HG02759 (cell line): ENCODE measurements around the gene AUH.
"Not testable (repeated sequence)": the region's sequence is repeated elsewhere in the genome, so short reads cannot be mapped to it uniquely, and the experiment has no call there.

Experiments used
- ATAC-seq: cut with Tn5 transposase; IDR thresholded peaks from one replicate; pipeline ENCODE4 v1.9.1; 2021; ENCODE audit warnings: mild to moderate bottlenecking, moderate library complexity; ENCODE audit not compliant: unreplicated experiment

The AUH gene

DNA sequence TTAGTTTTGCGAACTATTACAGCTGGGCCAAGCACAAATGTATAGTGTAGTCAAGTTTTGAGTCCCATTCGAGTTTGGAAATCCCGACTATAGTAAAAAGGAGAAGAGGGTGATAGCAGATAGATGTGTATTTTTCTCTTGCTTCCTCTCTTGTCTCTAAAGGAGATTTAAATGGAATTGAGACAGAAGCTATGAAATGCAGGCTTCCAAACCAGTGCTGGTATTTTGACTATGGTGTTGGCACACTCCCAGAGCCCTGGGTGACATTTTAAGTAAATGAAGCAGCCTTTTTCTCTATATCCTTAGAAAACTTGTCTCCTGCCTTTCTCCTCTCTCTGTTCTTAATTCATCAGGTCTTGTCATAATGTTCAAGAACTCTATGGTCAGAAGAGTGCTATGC is 17.7 kb upstream of the AUH start:
- no peak for ATAC-seq

DNA sequence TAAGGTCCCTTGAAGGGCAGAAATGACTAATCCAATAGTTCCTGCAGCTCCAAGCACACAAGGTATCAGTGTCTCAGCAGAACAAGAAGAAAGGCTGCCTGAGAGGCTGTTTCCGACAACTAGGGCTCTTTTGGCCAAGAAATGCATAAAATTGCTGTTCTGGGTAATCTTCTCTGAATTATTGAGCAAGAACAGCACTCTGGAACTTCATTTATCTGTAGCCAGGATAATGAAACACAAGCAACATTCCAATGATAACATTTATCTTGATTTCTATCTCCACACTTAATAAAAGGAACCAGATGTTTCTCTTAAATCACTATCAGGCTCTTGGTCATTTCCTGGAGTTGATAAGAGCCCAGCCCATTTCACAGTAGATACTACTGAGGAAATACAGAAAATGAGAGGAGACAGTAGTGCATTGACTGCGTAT is 17.0 kb upstream of the AUH start:
- no peak for ATAC-seq

DNA sequence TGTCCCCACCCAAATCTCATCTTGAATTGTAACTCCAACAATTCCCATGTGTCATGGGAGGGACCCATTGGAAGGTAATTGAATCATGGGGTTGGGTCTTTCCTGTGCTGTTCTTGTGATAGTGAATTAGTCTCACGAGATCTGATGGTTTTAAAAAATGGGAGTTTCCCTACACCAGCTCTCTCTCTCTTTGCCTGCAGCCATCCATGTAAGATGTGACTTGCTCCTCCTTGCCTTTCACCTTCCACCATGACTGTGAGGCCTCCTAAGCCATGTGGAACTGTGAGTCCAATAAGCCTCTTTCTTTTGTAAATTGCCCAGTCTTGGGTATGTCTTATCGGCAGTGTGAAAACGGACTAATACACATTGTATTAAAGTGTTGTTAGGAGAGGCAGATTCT is 16.3 kb upstream of the AUH start:
- ATAC-seq: not testable (repeated sequence)

DNA sequence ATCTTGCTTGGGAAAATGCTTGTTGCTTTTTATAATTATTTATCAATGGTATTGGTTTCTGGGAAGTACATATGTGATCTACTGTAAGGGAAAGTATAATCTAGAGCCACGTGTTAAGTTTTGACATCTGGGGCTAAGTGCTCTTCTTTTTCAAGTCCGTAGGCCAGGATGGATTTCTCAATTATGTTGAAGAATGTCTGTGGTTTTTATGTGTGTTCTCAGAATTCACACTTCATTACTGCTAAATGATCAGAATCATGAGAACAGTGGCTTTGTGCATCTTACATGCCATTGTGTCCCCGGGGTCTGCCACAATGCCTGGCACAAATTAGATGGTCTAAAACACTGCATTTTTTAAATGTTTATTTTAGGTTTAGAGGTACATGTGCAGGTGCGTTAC is 14.5 kb upstream of the AUH start:
- ATAC-seq: no peak

DNA sequence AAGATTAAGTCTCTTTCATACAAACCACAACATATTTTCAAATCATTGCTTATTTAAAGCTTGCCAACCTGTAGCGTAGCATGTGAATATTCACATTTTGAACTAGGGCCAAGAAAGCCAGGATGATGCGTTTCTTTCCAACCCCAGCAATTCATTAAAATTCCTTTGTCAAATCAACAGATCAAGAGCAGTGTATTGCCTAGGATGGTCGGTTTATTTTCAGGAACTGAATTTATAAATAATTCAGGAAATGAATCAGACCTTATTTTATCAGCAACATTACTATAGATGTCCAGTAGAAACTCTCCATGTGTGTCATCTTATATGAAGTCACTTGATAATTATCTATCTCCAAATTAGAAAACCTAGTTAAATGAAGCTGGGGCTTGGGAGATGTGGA is 13.2 kb upstream of the AUH start:
- no peak for ATAC-seq

DNA sequence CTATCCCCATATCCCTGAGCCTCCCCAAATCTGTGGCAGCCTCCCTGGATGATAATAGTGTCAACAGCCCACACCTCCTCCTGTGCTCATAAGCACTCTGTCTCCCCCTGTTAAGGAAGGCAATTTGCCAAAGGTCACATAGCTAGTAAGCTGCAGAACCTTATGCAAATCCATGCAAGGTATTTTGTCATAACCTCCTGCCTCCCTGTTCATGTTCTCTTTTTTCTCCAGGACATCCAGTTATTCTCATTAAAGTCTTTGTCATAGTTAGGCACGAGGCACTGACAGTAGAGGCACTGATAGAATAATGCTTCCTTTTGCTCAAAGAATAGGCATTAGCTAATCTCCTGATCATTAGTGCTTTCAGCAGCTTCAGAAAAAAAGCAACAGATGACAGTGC is 10.2 kb upstream of the AUH start:
- no peak for ATAC-seq

DNA sequence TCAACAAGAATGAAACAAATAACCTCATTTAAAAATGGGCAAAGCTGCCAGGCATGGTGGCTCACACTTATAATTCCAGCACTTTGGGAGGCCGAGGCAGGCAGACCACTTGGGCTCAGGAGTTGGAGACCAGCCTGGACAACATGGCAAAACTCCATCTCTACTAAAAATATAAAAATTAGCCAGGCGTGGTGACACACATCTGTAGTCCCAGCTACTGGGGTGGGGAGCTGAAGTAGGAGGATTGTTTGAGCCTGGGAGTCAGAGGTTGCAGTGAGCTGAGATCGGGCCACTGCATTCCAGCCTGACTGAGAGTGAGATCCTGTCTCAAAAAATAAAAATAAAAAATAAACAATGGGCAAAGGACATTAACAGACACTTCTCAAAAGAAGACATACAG is 8.3 kb upstream of the AUH start:
- ATAC-seq: not testable (repeated sequence)

DNA sequence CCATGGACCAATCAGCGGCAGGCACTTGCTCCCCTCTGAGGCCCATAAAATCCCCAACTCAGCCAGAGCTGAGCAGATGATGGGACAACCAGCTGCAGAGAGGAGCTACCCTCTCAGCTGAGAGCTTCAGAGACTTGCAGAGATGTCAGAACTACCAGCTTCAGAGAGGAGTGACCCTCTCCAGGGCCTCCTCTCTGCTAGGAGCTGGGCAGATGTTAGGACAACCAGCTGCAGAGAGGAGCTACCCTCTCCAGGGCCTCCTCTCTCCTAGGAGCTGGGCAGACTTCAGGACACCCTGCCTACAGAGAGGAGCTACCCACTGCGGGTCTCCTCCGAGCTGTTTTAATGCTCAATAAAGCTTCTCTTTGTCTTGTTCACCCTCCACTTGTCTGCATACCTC is 3.0 kb upstream of the AUH start:
- ATAC-seq: no peak

DNA sequence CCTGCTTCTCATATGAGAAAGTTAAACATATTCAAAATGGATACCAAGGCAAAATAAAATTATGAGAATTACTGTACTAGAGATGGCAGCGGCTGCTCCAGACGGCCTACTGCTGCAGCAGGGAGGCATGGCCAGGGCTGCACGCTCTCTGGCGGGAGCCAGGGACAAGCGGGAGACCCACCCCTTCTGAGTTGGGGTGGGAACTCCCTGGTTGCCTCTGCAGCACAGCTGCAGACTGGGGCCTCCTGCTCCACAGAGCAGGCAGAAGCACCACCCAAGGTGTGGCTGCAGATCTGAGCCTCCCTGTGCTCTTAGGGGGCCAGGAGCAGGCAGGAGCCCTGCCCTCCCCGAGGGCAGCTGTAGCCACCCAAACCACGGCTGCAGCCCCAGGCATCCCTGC is 2.3 kb upstream of the AUH start:
- no peak for ATAC-seq

DNA sequence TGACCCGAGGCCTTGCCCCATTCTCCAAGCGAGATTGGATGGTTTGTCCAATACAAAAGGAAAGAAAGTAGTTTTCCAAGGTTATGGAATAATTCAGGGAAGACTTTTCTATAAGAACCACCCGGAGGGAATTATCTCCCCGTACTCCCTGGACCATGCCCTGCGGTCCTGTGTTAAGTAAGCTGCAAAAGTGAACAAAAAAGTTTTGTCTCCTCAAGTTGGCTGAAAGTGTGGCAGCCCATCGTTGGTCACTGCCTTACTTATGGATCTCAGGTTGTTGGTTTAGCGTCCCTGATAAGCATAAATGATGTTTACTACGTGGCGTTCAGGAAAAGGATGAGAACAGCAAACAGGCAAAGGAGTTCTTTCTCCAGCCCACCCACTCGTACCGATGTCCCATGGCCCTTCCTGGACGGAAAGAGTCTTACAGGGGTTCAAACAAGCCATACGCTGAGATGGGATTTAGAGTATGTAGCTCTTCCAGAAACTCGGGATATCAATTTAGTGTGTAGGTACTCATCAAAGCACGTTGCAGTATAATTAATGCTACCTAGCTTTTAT is 413 bp upstream of the AUH start:
- peak; percentile 18 for ATAC-seq

DNA sequence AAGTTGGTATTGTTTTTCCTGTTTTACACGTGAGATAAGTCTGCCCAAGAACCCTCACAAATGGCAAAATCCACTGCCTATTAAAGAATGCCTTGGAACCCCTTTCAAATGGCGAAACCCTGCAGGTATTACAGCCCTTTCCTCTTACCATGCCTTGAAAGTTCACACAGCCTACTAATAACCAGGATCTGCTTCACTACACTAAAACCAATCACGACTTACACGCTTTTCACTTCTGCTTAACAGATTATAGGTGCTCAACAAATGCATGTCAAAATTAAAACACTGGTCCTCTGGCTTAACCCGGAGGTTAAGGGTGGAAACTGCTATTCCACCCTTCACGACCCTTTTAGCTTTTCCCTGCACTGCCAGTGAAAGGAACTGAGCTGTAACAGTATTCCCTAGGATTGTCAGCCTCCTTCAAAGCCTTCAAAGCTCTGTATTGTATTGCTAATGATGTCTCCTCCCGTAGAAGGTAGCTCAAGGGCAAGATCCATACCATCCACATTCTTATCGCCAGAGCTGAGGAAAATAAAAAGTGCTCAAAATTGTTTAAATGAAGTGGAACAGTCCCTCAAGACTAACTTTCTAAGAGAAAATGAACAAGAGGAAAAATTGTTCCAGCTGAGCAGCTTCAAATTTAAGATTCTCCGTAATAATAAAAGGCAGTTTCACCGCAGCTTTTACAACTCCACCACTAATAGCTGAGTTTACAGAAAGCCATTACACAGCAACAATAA is 997 bp downstream of the AUH start:
- no peak for ATAC-seq

DNA sequence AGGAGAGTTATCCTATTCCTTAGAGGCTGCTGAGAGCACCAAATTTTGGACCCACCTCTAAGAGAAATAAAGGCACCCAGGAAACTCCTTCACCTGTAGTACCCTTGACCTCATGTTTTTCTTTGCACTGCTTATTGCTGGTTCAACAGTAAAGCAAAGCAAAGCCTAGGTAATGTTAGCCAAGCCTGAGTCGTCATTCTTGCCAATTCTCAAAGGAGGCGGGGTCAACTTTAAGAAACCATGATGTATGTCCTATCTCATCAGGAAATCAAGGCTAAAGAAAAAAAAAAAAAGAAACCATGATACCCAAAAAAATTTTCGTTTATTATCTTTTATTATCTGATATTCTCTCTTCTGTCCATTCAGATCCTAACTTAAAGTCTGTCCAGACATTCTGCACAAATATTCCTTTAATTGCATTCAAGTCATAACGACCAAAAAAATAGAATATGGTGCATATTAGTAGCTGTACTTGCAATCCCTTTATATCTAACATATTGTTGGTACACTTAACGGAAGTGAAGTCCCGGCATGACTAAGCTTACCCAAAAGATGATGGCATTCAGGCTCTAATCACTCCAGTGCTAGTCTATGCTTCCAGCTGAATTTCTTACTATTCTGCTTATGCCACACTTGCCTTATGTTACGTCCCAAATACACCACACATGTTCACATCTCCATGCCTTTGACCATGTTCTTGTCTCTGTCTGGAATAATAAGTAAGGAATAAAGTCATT is 1.8 kb downstream of the AUH start:
- ATAC-seq: no peak

DNA sequence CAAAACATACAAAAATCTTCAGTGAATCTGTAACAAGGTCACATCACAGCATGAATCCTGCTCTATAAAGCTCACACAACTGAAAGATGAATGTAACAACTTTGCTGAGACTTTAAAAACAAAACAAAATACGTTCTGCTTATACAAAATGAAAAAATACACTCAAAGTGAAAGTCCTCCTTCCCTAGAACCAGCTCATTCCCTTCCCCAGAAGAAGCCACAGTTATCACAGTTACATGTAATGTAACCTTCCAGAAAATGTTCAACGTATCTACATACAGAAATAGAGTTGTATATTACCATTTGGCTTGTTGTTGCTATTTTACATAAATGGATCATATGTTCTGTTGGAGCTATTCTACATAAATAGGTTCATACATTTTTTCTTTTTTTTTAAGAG is 2.6 kb downstream of the AUH start:
- ATAC-seq: no peak

DNA sequence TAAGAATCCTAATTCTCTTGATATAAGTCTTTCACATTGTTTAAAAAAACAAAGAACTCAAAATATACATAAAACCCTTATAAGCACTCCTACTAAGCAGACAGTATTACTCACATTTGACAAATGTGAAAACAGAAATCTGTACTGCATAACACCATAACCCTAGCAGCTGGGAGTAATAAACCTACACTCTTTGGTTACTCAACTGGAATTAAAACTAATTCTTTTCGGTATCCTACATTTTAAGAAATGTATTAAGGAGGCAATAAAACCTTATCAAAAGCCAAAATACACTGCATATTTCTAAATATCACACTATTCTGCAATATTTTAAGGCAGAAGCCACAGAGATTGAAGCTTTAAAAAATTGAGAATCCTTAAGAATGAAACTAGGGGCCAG is 6.8 kb downstream of the AUH start:
- ATAC-seq: no peak

DNA sequence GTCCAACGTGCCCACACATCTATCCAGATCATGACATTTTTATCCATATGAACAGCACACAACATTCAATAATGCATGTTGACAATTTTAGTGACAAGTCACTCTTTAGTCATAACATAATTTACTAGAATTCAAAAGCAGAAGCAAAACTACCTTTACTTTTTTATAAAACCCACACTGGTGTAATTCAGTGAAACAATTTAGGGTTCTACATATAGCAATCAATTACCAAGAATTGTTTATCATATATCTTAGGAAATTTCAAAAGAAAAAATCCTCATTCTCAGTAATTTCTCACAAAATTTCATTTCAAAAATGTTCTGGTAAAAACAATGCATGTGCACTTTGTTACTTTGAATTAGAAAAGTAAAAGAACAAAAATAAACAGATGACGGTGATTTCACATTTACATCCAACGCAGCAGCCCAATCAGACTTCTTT is 12.6 kb downstream of the AUH start:
- no peak for ATAC-seq

DNA sequence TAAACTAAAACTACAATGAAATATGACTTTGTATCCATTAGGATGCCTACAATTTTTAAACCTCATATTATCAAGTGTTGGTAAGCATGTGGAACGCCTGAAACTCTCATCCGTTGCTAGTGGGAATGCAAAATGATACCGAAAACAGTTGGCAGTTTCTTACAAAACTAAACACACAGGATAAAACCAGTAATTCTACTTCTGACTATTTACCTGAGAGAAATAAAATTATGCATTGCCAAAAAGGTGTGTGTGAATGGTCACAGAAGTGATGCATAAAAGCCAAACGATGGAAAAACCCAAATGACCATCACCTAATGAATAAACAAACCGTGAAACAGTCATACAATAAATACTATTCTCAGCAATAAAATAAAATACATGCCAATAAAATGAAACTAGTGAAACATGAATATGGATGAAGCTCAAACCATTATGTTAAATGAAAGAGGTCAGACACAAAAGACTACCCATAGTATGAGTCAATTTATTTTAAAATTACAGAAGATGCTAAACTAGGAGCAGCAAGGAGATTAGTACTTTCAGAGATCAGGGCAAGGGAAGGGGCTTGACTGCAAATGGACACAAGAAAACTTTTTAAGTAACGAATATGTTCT is 13.4 kb downstream of the AUH start:
- no peak for ATAC-seq

DNA sequence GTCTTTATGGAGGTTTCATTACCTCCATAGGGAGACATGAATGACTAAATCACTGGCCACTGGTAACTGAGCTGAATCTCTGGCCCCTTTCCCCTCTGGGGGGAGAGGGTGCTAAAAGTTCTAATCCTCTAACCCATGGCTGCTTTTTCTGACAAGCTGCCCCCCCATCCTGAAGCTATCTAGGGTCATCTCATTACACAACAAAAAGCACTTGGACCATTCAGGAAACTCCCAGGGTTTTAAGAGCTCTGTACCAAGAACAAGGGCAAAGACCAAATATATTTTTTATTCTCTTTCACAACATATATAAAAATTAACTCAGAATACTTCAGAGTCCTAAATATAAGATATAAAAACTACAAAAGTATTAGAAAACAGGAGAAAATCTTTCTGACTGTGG is 14.3 kb downstream of the AUH start:
- no peak for ATAC-seq

DNA sequence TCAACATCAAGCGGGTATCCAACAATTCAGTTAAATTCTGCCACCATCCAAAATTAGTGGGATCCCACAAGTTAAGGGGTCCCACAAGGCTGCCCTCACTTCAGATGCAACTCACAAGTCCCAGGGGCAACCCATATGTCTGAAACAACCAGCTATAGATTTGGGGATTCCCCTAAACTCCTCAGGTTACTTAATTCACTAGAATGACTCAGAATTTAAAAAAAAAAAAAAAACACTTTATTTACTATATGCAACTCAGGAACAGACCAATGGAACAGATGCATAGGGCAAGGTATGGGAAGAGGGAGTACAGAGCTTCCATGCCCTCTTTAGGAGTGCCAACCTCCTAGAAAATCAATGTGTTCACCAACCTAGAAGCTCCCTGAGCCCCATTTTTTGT is 15.1 kb downstream of the AUH start:
- no peak for ATAC-seq

DNA sequence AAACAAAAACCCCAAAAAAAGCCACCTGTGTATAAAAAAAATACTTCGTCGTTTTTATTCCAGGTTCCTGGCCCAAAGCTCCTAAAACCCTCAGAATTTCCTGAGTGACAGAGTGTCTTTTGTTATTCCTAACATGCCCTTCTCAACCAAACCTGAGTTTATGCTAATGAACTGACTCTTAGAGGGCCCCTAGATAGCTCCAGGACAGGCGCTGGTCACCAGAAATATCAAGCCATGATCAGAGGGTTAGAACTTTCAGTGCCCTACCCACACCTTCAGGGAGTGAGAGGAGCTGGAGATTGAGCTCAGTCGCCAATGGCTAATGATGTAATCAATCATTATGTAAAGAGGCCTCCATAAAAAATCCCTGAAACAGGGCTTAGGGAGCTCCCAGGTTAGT is 15.7 kb downstream of the AUH start:
- no peak for ATAC-seq

DNA sequence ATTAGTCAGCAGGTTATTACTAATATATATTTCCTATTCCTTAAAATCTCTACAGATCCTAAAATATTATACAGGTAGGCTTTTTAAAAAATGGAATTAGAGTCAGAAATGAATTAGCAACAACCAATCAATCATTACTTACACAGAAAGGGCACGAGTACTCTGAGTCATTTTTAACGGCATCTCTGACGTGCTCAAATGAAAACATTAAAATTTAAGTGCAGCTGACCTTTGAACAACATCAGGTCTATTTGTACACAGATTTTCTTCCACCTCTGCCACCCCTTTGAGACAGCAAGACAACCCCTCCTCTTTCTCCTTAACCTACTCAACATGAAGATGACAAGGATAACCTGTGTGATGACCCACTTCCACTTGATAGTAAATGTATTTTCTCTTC is 19.1 kb downstream of the AUH start:
- ATAC-seq: no peak

DNA sequence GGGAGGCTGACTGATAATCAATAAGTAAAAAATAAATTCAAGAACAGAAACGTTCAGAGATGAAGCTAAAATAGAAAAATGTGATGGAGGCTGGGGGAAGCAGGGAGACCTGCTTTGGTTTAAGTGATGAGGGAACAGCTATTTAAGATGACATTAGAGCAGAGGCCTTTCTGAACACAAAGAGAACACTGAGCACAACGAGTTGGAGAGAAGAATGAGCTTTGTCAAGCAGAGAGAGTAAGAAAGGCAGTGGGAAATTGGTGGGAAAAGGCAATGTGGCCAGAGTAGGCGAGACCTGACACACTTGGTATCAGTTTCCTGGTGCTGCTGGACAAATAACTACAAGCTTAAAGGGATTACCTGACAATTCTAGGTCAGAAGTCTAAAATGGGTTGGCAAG is 20.0 kb downstream of the AUH start:
- ATAC-seq: no peak

DNA sequence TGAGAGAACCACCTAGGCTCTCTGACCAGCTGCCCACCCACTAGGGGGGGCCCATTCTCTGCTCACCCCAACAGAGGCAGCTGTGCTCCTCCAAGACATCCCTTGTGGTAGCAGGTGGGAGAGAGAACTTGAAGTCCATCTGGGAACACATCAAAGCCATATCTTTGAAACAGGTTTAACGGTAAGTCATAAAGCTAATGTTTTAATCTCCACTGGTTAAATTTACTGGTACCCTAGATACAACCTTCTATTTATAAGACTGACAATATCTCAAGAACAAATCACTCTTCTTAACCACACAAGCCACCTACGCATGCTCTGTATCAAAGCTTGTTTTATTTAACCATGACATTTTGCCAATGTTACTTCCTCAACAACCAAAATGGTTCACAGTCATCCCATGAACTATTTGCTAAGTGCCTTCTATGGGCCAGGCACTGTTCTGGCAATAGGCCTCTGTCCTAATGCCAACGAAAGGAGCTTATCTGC is 20.4 kb downstream of the AUH start:
- ATAC-seq: no peak
